HepG2 (cell line): ENCODE results near the gene ATP6V1G2. TPM values are rescaled to one million over a fixed set of nuclear protein-coding genes. Genes with fewer than 3 reads are reported as not detected.
A peak's percentile ranks its signal among the peaks of the same experiment; 100 is the strongest.

Experiments
- CTCF ChIP-seq: sonication (generic); formaldehyde crosslinking; IDR thresholded peaks from 2 replicates; pipeline ENCODE4 v1.5.0; 2020; ENCODE audit warnings: mild to moderate bottlenecking, missing genetic modification reagents, moderate library complexity
- EED ChIP-seq: sonication (generic); formaldehyde crosslinking; IDR thresholded peaks from 2 replicates; pipeline ENCODE4 v1.5.0; 2020; ENCODE audit warnings: mild to moderate bottlenecking, missing genetic modification reagents
- ELF1 ChIP-seq: sonication (generic); formaldehyde crosslinking; IDR thresholded peaks from 2 replicates; pipeline ENCODE4 v1.4.0; 2020; ENCODE audit warnings: missing genetic modification reagents
- FOSL2 ChIP-seq: sonication (generic); formaldehyde crosslinking; IDR thresholded peaks from 2 replicates; pipeline ENCODE4 v1.4.0; 2020; ENCODE audit warnings: missing genetic modification reagents
- HNRNPL ChIP-seq: fragments of 200-400 bp; formaldehyde crosslinking; IDR thresholded peaks from 2 replicates; pipeline ENCODE4 v1.6.1; 2017; ENCODE audit warnings: mild to moderate bottlenecking, low read depth, low read length
- IKZF1 ChIP-seq: fragments of 450-650 bp; IDR thresholded peaks from 2 replicates; pipeline ENCODE4 v1.7.1; 2016
- RAD21 ChIP-seq: fragments of 450-650 bp; formaldehyde crosslinking; IDR thresholded peaks from 2 replicates; pipeline ENCODE4 v1.5.0; 2020; ENCODE audit warnings: mild to moderate bottlenecking
- RARA ChIP-seq: IDR thresholded peaks from 2 replicates; pipeline ENCODE4 v1.6.1; 2016; ENCODE audit warnings: missing genetic modification reagents, missing compliant biosample characterization
- RCOR2 ChIP-seq: IDR thresholded peaks from 2 replicates; pipeline ENCODE4 v1.6.1; 2016; ENCODE audit warnings: missing biosample characterization, missing genetic modification reagents
- TRAFD1 ChIP-seq: sonication (generic); formaldehyde crosslinking; IDR thresholded peaks from 2 replicates; pipeline ENCODE4 v1.5.1; 2020; ENCODE audit warnings: missing genetic modification reagents, mild to moderate bottlenecking, borderline replicate concordance
- ZBTB46 ChIP-seq: sonication (generic); formaldehyde crosslinking; IDR thresholded peaks from 2 replicates; pipeline ENCODE4 v1.4.0; 2020; ENCODE audit warnings: mild to moderate bottlenecking, missing genetic modification reagents, borderline replicate concordance
- ZFP82 ChIP-seq: sonication (generic); formaldehyde crosslinking; IDR thresholded peaks from 2 replicates; pipeline ENCODE4 v1.5.1; 2020; ENCODE audit warnings: mild to moderate bottlenecking, missing genetic modification reagents, borderline replicate concordance
- ZFY ChIP-seq: sonication (generic); formaldehyde crosslinking; IDR thresholded peaks from 2 replicates; pipeline ENCODE4 v1.4.0; 2020; ENCODE audit warnings: missing genetic modification reagents
- ZNF512 ChIP-seq: sonication (generic); formaldehyde crosslinking; IDR thresholded peaks from 2 replicates; pipeline ENCODE4 v1.4.0; 2020; ENCODE audit warnings: mild to moderate bottlenecking, missing genetic modification reagents
- ZNF567 ChIP-seq: sonication (generic); formaldehyde crosslinking; IDR thresholded peaks from 2 replicates; pipeline ENCODE4 v1.8.1; 2023; ENCODE audit warnings: mild to moderate bottlenecking, missing genetic modification reagents, borderline replicate concordance
- ZNF614 ChIP-seq: IDR thresholded peaks from 2 replicates; pipeline ENCODE4 v1.6.1; 2018; ENCODE audit warnings: missing biosample characterization, missing genetic modification reagents, inconsistent platforms, borderline replicate concordance
- ZNF687 ChIP-seq: sonication (generic); formaldehyde crosslinking; IDR thresholded peaks from 2 replicates; pipeline ENCODE4 v1.5.1; 2020; ENCODE audit warnings: mild to moderate bottlenecking, missing genetic modification reagents, moderate library complexity
- polyA plus RNA-seq, 8 experiments: library from polyadenylated mRNA; depleted of rRNA in 3 of 8; stranded (reverse) in 7 of 8; unstranded in 1 of 8; fragments of >200 nt; fragmentation: Illumina TruSeq in 4 of 8; extraction: Trizol in 4 of 8; gene quantifications; 2 replicates each; pipeline versions ENCODE4 v1.2.1 to v1.2.3, GENCODE V29; 2011 to 2016; ENCODE audit warnings: low read depth in 4 of 8, missing spikeins in 1 of 8, mixed read lengths in 1 of 8; ENCODE audit not compliant: insufficient read depth in 1 of 8
- total RNA-seq, 5 experiments: library from RNA; depleted of rRNA; stranded (reverse); fragments of >200 nt; fragmentation: Illumina TruSeq; extraction: Trizol; gene quantifications; 2 replicates each; pipeline ENCODE4 v1.2.3, GENCODE V29; 2016; ENCODE audit warnings: low read depth in 1 of 5

The ATP6V1G2 gene
- total and polyA plus RNA-seq, 2 of the 13 experiments (the other 11 are each of a cell fraction or from before 2014, with no cell fraction given) = 0.27 to 0.83 TPM

- TF ChIP-seq ZNF687 (CRISPR knock-in tag) (peak; percentile 49; the same call in 1 of the 2 replicates), RCOR2 (no peak), ZNF512 (peak; percentile 73; the same call in 1 of the 2 replicates), HNRNPL (0 out of 2 replicates have a peak, but pooled peaks have one; percentile 37), TRAFD1 (CRISPR knock-in tag) (0 out of 2 replicates have a peak, but pooled peaks have one; percentile 6), FOSL2 (CRISPR knock-in tag) (peak; percentile 2; the same call in 1 of the 2 replicates), ZNF567 (peak; percentile 67; the same call in 1 of the 2 replicates), IKZF1 (no peak), ZFP82 (CRISPR knock-in tag) (peak; percentile 43; the same call in 1 of the 2 replicates), ZFY (CRISPR knock-in tag) (0 out of 2 replicates have a peak, but pooled peaks have one; percentile 3), EED (CRISPR knock-in tag) (peak; percentile 51; the same call in 1 of the 2 replicates), ZBTB46 (peak; percentile 67; the same call in 1 of the 2 replicates), RARA (CRISPR knock-in tag) (0 out of 2 replicates have a peak, but pooled peaks have one; percentile 2), RAD21 (CRISPR knock-in tag) (no peak), CTCF (CRISPR knock-in tag) (peak; percentile 11; the same call in 1 of the 2 replicates), ELF1 (CRISPR knock-in tag) (no peak), ZNF614 (CRISPR knock-in tag) (no peak)
Observed at GRCh38 chr6:31547727-31548543, 1.5 kb upstream of the ATP6V1G2 start (continued).
